HepG2 (cell line): ENCODE data around the gene TJP2.

Experiments
- CBX2 ChIP-seq, 2 experiments: fragments of 200-600 bp in 1 of 2; sonication (generic); formaldehyde crosslinking in 1 of 2; IDR thresholded peaks; 2 replicates each; pipeline versions ENCODE4 v1.7.0 to v1.8.1; 2018 to 2022; ENCODE audit warnings: low read depth in 2 of 2, low read length in 1 of 2, mild to moderate bottlenecking in 1 of 2, missing genetic modification reagents in 1 of 2
- ERF ChIP-seq: IDR thresholded peaks from 2 replicates; pipeline ENCODE4 v1.6.1; 2018; ENCODE audit warnings: missing biosample characterization, missing genetic modification reagents
- HNRNPH1 ChIP-seq: fragments of 200-400 bp; formaldehyde crosslinking; optimal IDR thresholded peaks from 2 replicates; pipeline ENCODE3; 2017; ENCODE audit warnings: mild to moderate bottlenecking, low read depth, low read length
- MBNL3 ChIP-seq: fragments of 250-450 bp; sonication (Bioruptor Pico); conservative IDR thresholded peaks from 2 replicates; pipeline ENCODE4 v1.8.0; 2022; ENCODE audit warnings: mild to moderate bottlenecking, inconsistent platforms
- SNAPC2 ChIP-seq: sonication (generic); formaldehyde crosslinking; IDR thresholded peaks from 2 replicates; pipeline ENCODE4 v1.8.1; 2022; ENCODE audit warnings: mild to moderate bottlenecking, missing genetic modification reagents
- STAT5B ChIP-seq: sonication (generic); formaldehyde crosslinking; IDR thresholded peaks from 2 replicates; pipeline ENCODE4 v1.4.0; 2020; ENCODE audit warnings: missing genetic modification reagents
- TOE1 ChIP-seq: sonication (generic); formaldehyde crosslinking; IDR thresholded peaks from 2 replicates; pipeline ENCODE4 v1.4.0; 2020; ENCODE audit warnings: mild to moderate bottlenecking, missing genetic modification reagents
- ZBTB21 ChIP-seq: sonication (generic); formaldehyde crosslinking; IDR thresholded peaks from 2 replicates; pipeline ENCODE4 v1.4.0; 2020; ENCODE audit warnings: missing genetic modification reagents
- ZC3H4 ChIP-seq: sonication (generic); formaldehyde crosslinking; IDR thresholded peaks from 2 replicates; pipeline ENCODE4 v1.4.0; 2020; ENCODE audit warnings: missing genetic modification reagents, borderline replicate concordance
- ZFP41 ChIP-seq: sonication (generic); formaldehyde crosslinking; IDR thresholded peaks from 2 replicates; pipeline ENCODE4 v1.4.0; 2020; ENCODE audit warnings: mild to moderate bottlenecking, missing genetic modification reagents, borderline replicate concordance
- ZNF280B ChIP-seq: sonication (generic); formaldehyde crosslinking; IDR thresholded peaks from 2 replicates; pipeline ENCODE4 v1.5.0; 2020; ENCODE audit warnings: missing genetic modification reagents, mild to moderate bottlenecking, borderline replicate concordance
- ZNF296 ChIP-seq: sonication (generic); formaldehyde crosslinking; conservative IDR thresholded peaks from 2 replicates; pipeline ENCODE4 v1.5.0; 2020; ENCODE audit warnings: mild to moderate bottlenecking, missing genetic modification reagents
- ZNF672 ChIP-seq: sonication (generic); formaldehyde crosslinking; IDR thresholded peaks from 2 replicates; pipeline ENCODE4 v1.8.1; 2022; ENCODE audit warnings: missing genetic modification reagents

DNA sequence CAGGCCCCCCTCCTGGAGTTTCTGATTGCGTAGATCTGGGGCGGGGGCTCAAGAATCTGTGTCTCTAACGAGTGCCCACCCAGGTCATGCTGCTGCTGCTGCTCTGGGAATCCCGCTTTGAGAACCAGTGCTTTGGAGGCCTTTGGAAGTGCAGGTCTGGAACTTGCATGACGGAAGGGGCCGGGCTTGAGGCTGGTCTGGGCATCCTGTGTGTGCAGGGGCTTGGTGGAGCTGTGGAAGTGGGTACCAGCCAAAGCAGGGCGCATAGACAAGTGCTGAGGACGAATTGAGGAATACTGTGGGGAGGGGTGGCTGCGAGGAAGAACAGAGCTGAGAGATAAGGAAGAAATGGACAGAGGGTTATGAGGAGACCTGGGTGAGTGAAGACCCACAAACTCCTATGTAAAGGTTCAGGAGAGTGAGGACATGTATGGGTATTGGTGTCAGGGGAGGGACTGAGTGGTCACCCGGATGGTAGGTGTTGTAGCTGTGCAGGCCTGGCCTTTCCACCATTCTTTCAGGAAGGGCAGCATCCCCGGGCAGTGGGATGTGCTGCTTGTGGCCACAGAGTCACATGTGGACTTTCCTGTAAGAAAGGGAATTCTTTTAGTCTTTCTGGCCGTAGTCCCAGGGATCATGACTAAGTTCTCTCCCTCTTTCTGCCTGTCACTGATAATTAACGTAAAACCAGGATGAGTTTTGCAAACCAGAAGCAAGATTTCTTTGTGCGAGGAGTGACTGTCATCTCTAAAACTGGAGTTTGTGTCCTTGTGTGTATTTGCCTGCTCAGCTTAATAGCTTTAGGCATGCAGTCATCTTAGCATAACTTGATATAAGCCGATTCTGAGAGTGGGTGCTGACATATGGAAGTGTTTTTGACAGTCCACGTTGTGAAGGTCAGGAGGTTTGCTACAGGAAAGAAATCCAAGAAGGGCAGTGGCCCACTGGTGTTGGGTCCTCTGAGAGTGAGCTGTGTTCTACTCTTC lies 43.3 kb upstream of the TJP2 start:
- no peak for TF ChIP-seq HNRNPH1
- no peak for TF ChIP-seq ZNF296 (CRISPR knock-in tag)
- TF ChIP-seq STAT5B (CRISPR knock-in tag) = no peak
- TF ChIP-seq ZNF672 = no peak
- TF ChIP-seq CBX2 (IDR thresholded peaks at IDR 0.05; ENCODE audit: low read depth, low read length) = no peak
- TF ChIP-seq CBX2 (CRISPR knock-in tag; IDR thresholded peaks at IDR 0.05; ENCODE audit: low read depth) = no peak
- TF ChIP-seq ZBTB21 (CRISPR knock-in tag) = no peak
- no peak for TF ChIP-seq SNAPC2 (CRISPR knock-in tag)
- TF ChIP-seq MBNL3 (CRISPR knock-in tag) = no peak
- no peak for TF ChIP-seq ERF (CRISPR knock-in tag)
- no peak for TF ChIP-seq ZC3H4
- TF ChIP-seq ZNF280B (CRISPR knock-in tag) = no peak
- TF ChIP-seq ZFP41 = no peak
- no peak for TF ChIP-seq TOE1 (CRISPR knock-in tag)
